Stimulated activated CD4-positive, alpha-beta T cell treated with anti-CD3 and anti-CD28 coated beads, TNF-alpha, amount 100 ng/mL, for 24 hours (primary cell): Measurements from ENCODE around the gene KIF26B.
"Not testable (repeated sequence)": the region's sequence is repeated elsewhere in the genome, so short reads cannot be mapped to it uniquely, and the experiment has no call there.

Source experiments
- DNase-seq, 3 experiments: peaks; one replicate each; pipeline ENCODE4 v3.0.0-alpha.2; 2020; ENCODE audit warnings: low read depth in 3 of 3

The KIF26B gene

GRCh38 chr1:245648749-245649522, 494.2 kb downstream of the KIF26B start:
- peak in 1 of 3 experiments; percentile 4 for DNase-seq

GRCh38 chr1:245649666-245650065, 494.9 kb downstream of the KIF26B start:
- no peak for DNase-seq

- DNase-seq, result no peak
Observed at GRCh38 chr1:245650441-245650960, 495.7 kb downstream of the KIF26B start.

GRCh38 chr1:245651093-245651492, 496.3 kb downstream of the KIF26B start:
- no peak for DNase-seq

- no peak for DNase-seq
Observed at GRCh38 chr1:245652116-245652515, 497.3 kb downstream of the KIF26B start.

GRCh38 chr1:245652660-245653427, 498.1 kb downstream of the KIF26B start:
- DNase-seq, result no peak

GRCh38 chr1:245654460-245655050, 499.8 kb downstream of the KIF26B start:
- DNase-seq, result no peak

- no peak for DNase-seq
Observed at GRCh38 chr1:245656189-245656717, 501.5 kb downstream of the KIF26B start.

GRCh38 chr1:245657371-245657770, 502.6 kb downstream of the KIF26B start:
- DNase-seq, result no peak

- DNase-seq, result no peak
Observed at GRCh38 chr1:245663373-245663772, 508.6 kb downstream of the KIF26B start.

GRCh38 chr1:245663841-245664240, 509.1 kb downstream of the KIF26B start:
- DNase-seq, result no peak

- no peak for DNase-seq
Observed at GRCh38 chr1:245666412-245666811, 511.6 kb downstream of the KIF26B start.

- no peak for DNase-seq
Observed at GRCh38 chr1:245671349-245671748, 516.6 kb downstream of the KIF26B start.

- DNase-seq, result no peak
Observed at GRCh38 chr1:245671966-245672767, 517.4 kb downstream of the KIF26B start.

GRCh38 chr1:245672836-245673656, 518.3 kb downstream of the KIF26B start:
- not testable (repeated sequence) for DNase-seq

GRCh38 chr1:245673881-245674414, 519.2 kb downstream of the KIF26B start:
- DNase-seq, result no peak

- no peak for DNase-seq
Observed at GRCh38 chr1:245677461-245678240, 522.9 kb downstream of the KIF26B start.

GRCh38 chr1:245678860-245679411, 524.2 kb downstream of the KIF26B start:
- DNase-seq, result no peak
